ENCODE data around the gene GBP3.

GRCh38 chr1:89063094-89063493 is 40.4 kb upstream of the GBP3 start:
- TF ChIP-seq MAX (IDR thresholded peaks at IDR 0.05; ENCODE audit: low read depth, low read length) (no peak), EZH2 (IDR thresholded peaks at IDR 0.05; ENCODE audit: borderline replicate concordance, control insufficient read depth, low read depth, low read length) (no peak)
